Hepatocyte (in vitro differentiated cells): ENCODE measurements around the gene SYTL1.

Experiments
- EZH2 ChIP-seq: fragments of 200-600 bp; sonication (generic); IDR thresholded peaks from 2 replicates; pipeline ENCODE4 v1.6.1; 2016; ENCODE audit warnings: antibody characterized with exemption, mild to moderate bottlenecking, borderline replicate concordance
- TF ChIP-seq, protein P1 (sequence below): fragments of 200-600 bp; sonication (generic); IDR thresholded peaks from 2 replicates; pipeline ENCODE4 v1.5.1; 2016; ENCODE audit warnings: antibody characterized with exemption, mild to moderate bottlenecking; ENCODE audit not compliant: poor library complexity

DNA sequence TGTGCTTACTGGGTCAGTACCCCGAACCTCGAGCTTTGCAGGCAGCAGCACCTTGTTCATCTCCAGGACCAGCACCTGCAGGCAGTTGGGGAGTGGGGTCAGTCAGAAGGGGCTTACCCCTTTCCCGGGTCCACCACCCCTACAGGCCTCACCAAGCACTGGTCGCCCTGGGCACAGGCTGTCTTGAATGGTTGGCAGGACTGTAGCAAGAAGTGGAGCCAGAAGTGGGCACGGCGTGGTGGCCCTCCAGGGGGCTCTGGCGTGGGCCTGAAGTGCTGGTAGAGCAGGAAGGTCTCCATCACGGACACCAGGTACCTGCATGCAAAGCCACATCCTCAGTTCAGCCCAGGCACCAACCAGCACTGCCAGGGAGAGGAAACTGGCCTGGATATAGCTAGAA lies 19.7 kb downstream of the SYTL1 start:
- TF ChIP-seq, protein P1, sequence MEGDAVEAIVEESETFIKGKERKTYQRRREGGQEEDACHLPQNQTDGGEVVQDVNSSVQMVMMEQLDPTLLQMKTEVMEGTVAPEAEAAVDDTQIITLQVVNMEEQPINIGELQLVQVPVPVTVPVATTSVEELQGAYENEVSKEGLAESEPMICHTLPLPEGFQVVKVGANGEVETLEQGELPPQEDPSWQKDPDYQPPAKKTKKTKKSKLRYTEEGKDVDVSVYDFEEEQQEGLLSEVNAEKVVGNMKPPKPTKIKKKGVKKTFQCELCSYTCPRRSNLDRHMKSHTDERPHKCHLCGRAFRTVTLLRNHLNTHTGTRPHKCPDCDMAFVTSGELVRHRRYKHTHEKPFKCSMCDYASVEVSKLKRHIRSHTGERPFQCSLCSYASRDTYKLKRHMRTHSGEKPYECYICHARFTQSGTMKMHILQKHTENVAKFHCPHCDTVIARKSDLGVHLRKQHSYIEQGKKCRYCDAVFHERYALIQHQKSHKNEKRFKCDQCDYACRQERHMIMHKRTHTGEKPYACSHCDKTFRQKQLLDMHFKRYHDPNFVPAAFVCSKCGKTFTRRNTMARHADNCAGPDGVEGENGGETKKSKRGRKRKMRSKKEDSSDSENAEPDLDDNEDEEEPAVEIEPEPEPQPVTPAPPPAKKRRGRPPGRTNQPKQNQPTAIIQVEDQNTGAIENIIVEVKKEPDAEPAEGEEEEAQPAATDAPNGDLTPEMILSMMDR = no peak
- TF ChIP-seq EZH2 = no peak
